H54 (cell line): ENCODE measurements around the gene MMP3.
"Not testable (repeated sequence)": the region's sequence is repeated elsewhere in the genome, so short reads cannot be mapped to it uniquely, and the experiment has no call there.

Experiments
- DNase-seq: peaks from one replicate; pipeline ENCODE4 v3.0.0; 2011; ENCODE audit warnings: low spot score, mixed read lengths; ENCODE audit not compliant: insufficient read length
- FAIRE-seq: peaks from 3 replicates; lab custom pipeline; 2011; peaks lifted over from hg19 to GRCh38; lab: Jason Lieb, UNC
- POLR2A ChIP-seq: IDR thresholded peaks from 2 replicates; pipeline ENCODE4 v1.6.1; 2011; ENCODE audit warnings: low read depth, mild to moderate bottlenecking, low read length

The MMP3 gene

GRCh38 chr11:102843489-102843888, at the start of gene MMP3:
MMP3 (minus strand) TSS chr11:102843609; CDS start chr11:102843546, 63 bp downstream.
- DNase-seq (no peak), FAIRE-seq (no peak)
- TF ChIP-seq POLR2A, result no peak

DNA sequence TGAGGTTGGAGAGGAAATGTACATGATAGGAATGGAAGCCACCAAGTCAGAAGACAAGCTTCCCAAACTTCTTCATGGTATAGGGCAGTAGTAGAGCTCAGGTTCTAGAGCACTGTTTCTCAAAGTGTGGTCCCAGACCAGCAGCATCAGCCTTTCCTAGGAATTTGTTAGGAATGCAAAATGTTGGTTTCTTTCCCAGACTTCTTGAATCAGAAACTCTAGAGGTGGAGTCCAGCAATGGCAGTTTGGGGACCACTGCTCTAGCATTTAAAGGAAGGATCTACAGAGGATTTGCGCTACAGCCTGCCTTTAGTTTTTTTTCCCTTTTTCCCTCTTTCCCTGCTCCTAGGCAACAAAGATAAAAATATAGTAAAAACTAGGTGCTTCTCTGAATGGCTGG, 48.3 kb upstream of the MMP3 start:
- no peak for TF ChIP-seq POLR2A
- DNase-seq (no peak), FAIRE-seq (no peak)

DNA sequence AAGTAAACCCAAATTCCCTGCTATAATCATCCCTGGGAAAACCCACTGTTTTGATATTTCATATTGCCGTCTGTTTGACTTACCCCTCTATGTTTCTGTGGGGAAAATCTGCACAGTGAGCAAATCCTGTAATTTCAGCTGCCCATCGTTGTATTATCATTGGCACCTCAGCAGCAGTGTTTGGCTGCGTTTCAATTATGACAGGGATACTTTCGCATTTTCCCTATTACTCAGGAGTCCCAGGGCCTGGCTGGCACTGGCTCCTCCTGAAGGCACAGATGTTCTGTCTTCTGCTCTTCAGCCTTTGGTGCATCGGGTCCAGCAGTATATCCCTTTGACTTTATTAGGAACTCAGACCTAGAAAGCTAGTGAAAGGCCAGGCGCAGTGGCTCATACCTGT, 43.6 kb upstream of the MMP3 start:
- DNase-seq (peak; percentile 1), FAIRE-seq (no peak)
- no peak for TF ChIP-seq POLR2A

DNA sequence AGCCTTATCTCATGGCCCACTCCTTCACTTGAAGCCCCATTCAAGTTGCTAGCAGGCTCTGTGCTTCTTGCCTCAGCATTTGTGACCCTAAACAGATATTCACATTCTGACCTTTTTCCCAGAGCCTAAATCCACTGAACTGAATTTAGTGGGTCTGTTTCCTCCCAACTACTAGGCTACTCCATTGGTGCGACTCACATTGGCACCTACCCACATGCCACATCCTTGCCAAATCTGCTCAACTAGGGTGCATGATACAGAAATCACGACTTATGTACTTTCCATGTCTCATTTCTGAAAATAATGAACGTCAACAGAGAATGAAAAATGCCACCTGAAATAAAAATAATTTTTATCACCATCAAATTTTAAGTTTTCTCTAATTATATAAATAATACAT, 39.7 kb upstream of the MMP3 start:
- no peak for TF ChIP-seq POLR2A
- no peak for DNase-seq
- no peak for FAIRE-seq

DNA sequence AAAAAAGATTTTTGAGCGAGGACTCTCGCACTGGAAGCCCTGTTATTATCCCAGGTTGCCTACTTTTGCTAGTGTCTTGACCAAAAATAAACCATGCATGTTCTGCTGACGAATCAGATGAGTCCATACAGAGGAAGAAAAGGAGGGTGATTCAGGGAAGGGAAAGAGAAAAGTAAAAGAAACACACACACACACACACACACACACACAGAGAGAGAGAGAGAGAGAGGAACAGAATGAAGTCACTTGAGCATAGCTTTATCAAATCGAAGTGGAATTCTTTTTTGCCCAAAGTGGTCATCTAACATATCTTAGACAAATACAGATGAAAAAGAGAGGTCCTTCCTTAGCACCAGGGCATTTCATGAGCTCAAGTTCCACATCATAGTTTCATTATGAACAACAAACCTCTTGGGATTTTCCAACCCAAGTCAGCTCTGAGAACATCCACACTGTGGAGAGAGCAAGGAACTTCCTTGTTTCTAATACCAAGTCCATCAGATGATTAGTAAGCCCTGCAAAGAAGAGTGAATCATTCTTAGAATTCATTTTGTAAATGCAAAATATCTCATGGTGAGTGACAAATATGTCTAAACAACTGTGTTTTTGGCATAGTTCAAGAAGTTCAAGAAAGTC, 39.1 kb upstream of the MMP3 start:
- TF ChIP-seq POLR2A, result no peak
- DNase-seq (no peak), FAIRE-seq (no peak)

DNA sequence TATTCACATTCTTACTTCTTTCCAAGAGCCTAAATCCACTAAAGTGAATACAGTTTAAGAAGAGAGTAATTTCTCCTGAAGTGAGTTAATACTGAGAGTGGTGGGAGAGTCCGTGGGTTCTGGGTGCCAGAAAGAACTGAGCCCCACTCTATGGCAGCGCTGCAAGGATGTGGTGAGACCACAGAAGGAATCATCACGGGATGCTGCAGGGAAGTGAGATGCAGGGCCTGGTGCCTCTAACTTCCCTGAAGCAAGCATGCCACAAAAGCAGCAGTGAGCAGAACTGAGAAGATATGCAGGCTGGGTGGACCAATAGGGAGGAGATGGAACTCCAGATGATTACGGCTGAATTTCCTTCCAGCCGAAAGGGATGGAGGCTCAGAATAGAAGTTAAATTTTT, 36.4 kb upstream of the MMP3 start:
- no peak for TF ChIP-seq POLR2A
- FAIRE-seq (no peak), DNase-seq (no peak)

- no peak for TF ChIP-seq POLR2A
- FAIRE-seq (no peak), DNase-seq (no peak)
Observed at GRCh38 chr11:102878595-102878994, 35.2 kb upstream of the MMP3 start.

GRCh38 chr11:102874852-102875251, 31.4 kb upstream of the MMP3 start, which contains the start of gene MMP12:
MMP12 (minus strand) TSS chr11:102874982; CDS start chr11:102874937, 45 bp downstream.
- no peak for TF ChIP-seq POLR2A
- FAIRE-seq (no peak), DNase-seq (no peak)

GRCh38 chr11:102869354-102869964, 26.1 kb upstream of the MMP3 start:
- not testable (repeated sequence) for FAIRE-seq, DNase-seq

GRCh38 chr11:102868339-102868738, 24.9 kb upstream of the MMP3 start:
- TF ChIP-seq POLR2A, result no peak
- no peak for DNase-seq
- FAIRE-seq, result no peak

DNA sequence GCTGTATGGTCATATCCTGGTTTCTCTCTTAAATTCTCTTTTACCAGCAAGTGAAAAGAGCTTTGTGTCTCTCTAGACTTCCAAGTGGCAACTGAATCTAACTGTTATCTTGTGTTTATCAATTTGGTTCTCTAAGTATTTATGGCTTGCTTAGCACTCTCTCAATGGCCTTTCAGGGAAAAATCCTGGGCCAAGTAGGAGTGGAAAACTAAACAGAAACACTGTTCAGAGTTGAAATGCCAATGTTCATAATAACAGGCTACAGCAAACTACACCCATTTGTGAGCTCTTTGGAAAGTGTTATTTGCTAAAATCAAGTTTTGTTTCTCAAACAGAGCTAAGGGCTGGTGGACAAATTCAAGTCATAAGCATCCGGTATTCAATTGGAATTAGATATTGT, 21.3 kb upstream of the MMP3 start:
- FAIRE-seq, result no peak
- no peak for TF ChIP-seq POLR2A
- DNase-seq, result no peak

GRCh38 chr11:102853956-102854355, 10.5 kb upstream of the MMP3 start:
- no peak for TF ChIP-seq POLR2A
- no peak for FAIRE-seq
- DNase-seq, result no peak

DNA sequence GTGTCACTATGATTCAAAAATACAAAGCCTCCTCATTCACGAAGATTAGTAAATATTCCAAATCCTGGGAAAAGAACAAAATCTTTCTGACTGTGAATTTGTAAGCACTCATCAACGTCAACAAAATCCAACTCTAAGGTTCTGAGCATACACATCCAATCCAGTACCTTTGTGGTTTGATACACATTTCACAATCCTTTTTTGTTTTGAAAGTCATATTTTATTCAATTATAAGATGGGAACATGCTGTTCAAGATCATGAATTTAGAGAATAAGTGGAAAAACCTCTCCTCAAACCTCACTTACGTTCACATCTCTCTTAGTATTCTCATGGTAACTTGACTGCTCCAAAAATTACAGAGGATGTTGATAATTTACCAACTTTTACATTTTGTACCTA, 9.6 kb upstream of the MMP3 start:
- no peak for TF ChIP-seq POLR2A
- no peak for FAIRE-seq

GRCh38 chr11:102850973-102851745, 7.8 kb upstream of the MMP3 start:
- DNase-seq (peak; percentile 4), FAIRE-seq (peak; percentile 62)
- TF ChIP-seq POLR2A, result no peak

More for the DNA sequence above, 9.6 kb upstream of the MMP3 start:
- no peak for DNase-seq
